Keratinocyte (primary cell): Measurements from ENCODE around the gene TMCC2.

Source experiments
- EZH2 ChIP-seq: IDR thresholded peaks from one replicate; pipeline ENCODE4 v1.6.1; 2012; ENCODE audit warnings: inconsistent platforms, mild to moderate bottlenecking, low read length, moderate library complexity
- TF ChIP-seq, protein P1 (sequence below), 3 experiments: IDR thresholded peaks in 1 of 3; conservative IDR thresholded peaks in 1 of 3; optimal IDR thresholded peaks in 1 of 3; 2 replicates in 2 of 3; 3 replicates in 1 of 3; pipeline versions ENCODE3 to v1.5.1; 2011; ENCODE audit warnings: low read length in 3 of 3, mild to moderate bottlenecking in 3 of 3, moderate library complexity in 2 of 3, control low read depth in 1 of 3, inconsistent platforms in 1 of 3; ENCODE audit not compliant: insufficient read depth in 2 of 3; ENCODE audit errors: extremely low read depth in 1 of 3

DNA sequence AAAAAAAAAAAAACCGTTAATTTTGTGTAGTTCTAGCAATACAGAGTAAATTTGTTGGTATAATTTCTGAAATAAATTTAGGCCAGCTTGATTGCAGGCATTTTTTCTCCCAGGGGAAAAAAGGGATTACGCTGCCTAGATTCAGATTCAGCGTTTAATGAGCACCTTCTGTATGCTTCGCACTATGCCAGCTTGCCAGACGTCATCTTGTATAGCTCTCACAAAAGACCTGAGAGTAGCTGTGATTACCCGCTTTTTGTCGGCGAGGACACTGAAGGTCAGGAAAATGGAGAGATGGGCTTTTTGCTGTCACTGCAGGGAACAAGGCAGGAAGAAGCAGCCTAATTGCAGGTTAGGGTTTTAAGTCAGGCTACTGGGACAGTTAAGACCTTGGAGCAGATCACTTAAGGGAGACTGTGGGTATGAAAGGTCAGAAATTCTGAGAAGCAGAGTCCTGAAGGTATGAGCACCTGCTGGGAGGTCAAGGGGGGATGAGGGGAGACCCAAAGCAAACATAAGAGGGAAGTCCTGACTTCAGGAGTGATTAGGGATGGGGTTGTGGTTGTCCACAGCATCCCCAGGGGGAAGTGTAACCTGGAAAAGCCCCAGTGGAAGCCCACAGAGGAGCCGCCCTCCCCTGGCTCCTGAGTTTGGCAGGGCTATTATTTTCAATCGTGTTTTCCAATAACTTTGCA is 39.0 kb downstream of the TMCC2 start:
- TF ChIP-seq, protein P1, sequence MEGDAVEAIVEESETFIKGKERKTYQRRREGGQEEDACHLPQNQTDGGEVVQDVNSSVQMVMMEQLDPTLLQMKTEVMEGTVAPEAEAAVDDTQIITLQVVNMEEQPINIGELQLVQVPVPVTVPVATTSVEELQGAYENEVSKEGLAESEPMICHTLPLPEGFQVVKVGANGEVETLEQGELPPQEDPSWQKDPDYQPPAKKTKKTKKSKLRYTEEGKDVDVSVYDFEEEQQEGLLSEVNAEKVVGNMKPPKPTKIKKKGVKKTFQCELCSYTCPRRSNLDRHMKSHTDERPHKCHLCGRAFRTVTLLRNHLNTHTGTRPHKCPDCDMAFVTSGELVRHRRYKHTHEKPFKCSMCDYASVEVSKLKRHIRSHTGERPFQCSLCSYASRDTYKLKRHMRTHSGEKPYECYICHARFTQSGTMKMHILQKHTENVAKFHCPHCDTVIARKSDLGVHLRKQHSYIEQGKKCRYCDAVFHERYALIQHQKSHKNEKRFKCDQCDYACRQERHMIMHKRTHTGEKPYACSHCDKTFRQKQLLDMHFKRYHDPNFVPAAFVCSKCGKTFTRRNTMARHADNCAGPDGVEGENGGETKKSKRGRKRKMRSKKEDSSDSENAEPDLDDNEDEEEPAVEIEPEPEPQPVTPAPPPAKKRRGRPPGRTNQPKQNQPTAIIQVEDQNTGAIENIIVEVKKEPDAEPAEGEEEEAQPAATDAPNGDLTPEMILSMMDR (optimal IDR thresholded peaks at IDR 0.05 in 1 of 3, IDR thresholded peaks at IDR 0.05 in 1 of 3, conservative IDR thresholded peaks at IDR 0.05 in 1 of 3; ENCODE audit: extremely low read depth in 1 of 3, insufficient read depth in 2 of 3, low read length in 3 of 3): no peak
- no peak for TF ChIP-seq EZH2
